SK-N-SH treated with all-trans-retinoic acid at 6 μM for 48 hours (cell line): ENCODE data around the gene GRK3.

Experiments used
- ATAC-seq: fragments of 200-7000 bp; cut with Tn5 transposase; 3 replicates; pipeline ENCODE4 v1.9.1; 2020; ENCODE audit warnings: mild to moderate bottlenecking, moderate library complexity
- ARNTL ChIP-seq: fragments of 450-650 bp; formaldehyde crosslinking; IDR thresholded peaks from 2 replicates; pipeline ENCODE4 v1.5.0; 2020; ENCODE audit warnings: low read depth, mild to moderate bottlenecking, moderate library complexity, borderline replicate concordance
- BACH2 ChIP-seq: fragments of 250-450 bp; sonication (Bioruptor Pico); IDR thresholded peaks from 2 replicates; pipeline ENCODE4 v1.9.0; 2021; ENCODE audit warnings: mild to moderate bottlenecking, borderline replicate concordance
- CSDC2 ChIP-seq: fragments of 250-450 bp; sonication (Bioruptor Pico); IDR thresholded peaks from 2 replicates; pipeline ENCODE4 v1.5.0; 2020; ENCODE audit warnings: mild to moderate bottlenecking, moderate library complexity
- ESRRG ChIP-seq: fragments of 250-450 bp; sonication (Bioruptor Pico); IDR thresholded peaks from 2 replicates; pipeline ENCODE4 v1.6.1; 2021; ENCODE audit warnings: mild to moderate bottlenecking
- GLIS3 ChIP-seq: fragments of 250-450 bp; sonication (Bioruptor Pico); IDR thresholded peaks from 2 replicates; pipeline ENCODE4 v1.5.0; 2020; ENCODE audit warnings: mild to moderate bottlenecking, moderate library complexity
- ISL1 ChIP-seq: fragments of 250-450 bp; sonication (Bioruptor Pico); IDR thresholded peaks from 2 replicates; pipeline ENCODE4 v2.1.2; 2022; ENCODE audit warnings: mild to moderate bottlenecking, moderate library complexity
- OSR1 ChIP-seq: fragments of 250-450 bp; sonication (Bioruptor Pico); IDR thresholded peaks from 2 replicates; pipeline ENCODE4 v1.8.0; 2022; ENCODE audit warnings: moderate library complexity, mild to moderate bottlenecking, inconsistent platforms
- PPARA ChIP-seq: fragments of 250-450 bp; sonication (Bioruptor Pico); IDR thresholded peaks from 2 replicates; pipeline ENCODE4 v1.5.0; 2020; ENCODE audit warnings: mild to moderate bottlenecking, borderline replicate concordance
- RARB ChIP-seq: fragments of 250-450 bp; sonication (Bioruptor Pico); IDR thresholded peaks from 2 replicates; pipeline ENCODE4 v1.8.0; 2021; ENCODE audit warnings: mild to moderate bottlenecking, moderate library complexity
- SNAI2 ChIP-seq: fragments of 250-450 bp; sonication (Bioruptor Pico); IDR thresholded peaks from 2 replicates; pipeline ENCODE4 v1.5.0; 2020; ENCODE audit warnings: mild to moderate bottlenecking, moderate library complexity
- TCF4 ChIP-seq: fragments of 250-450 bp; sonication (Bioruptor Pico); IDR thresholded peaks from 2 replicates; pipeline ENCODE4 v1.8.0; 2021; ENCODE audit warnings: mild to moderate bottlenecking, moderate library complexity, borderline replicate concordance
- TOX ChIP-seq: fragments of 250-450 bp; sonication (Bioruptor Pico); IDR thresholded peaks from 2 replicates; pipeline ENCODE4 v1.8.0; 2021; ENCODE audit warnings: mild to moderate bottlenecking, moderate library complexity, borderline replicate concordance
- ZC3H10 ChIP-seq: fragments of 250-450 bp; sonication (Bioruptor Pico); IDR thresholded peaks from 2 replicates; pipeline ENCODE4 v1.5.1; 2021; ENCODE audit warnings: mild to moderate bottlenecking, moderate library complexity
- ZFP3 ChIP-seq: fragments of 250-450 bp; sonication (Bioruptor Pico); IDR thresholded peaks from 2 replicates; pipeline ENCODE4 v1.5.0; 2020; ENCODE audit warnings: mild to moderate bottlenecking, moderate library complexity
- ZFP30 ChIP-seq: fragments of 450-650 bp; formaldehyde crosslinking; IDR thresholded peaks from 2 replicates; pipeline ENCODE4 v1.5.0; 2022; ENCODE audit warnings: mild to moderate bottlenecking, moderate library complexity
- ZNF565 ChIP-seq: fragments of 450-650 bp; formaldehyde crosslinking; conservative IDR thresholded peaks from 2 replicates; pipeline ENCODE4 v1.5.0; 2020; ENCODE audit warnings: low read depth, mild to moderate bottlenecking, moderate library complexity
- ZNF70 ChIP-seq: fragments of 450-650 bp; formaldehyde crosslinking; IDR thresholded peaks from 2 replicates; pipeline ENCODE4 v1.5.0; 2020; ENCODE audit warnings: mild to moderate bottlenecking, moderate library complexity
- ZNF8 ChIP-seq: fragments of 450-650 bp; formaldehyde crosslinking; IDR thresholded peaks from 2 replicates; pipeline ENCODE4 v1.5.0; 2020; ENCODE audit warnings: mild to moderate bottlenecking, moderate library complexity
- TF ChIP-seq, protein P1 (sequence below): fragments of 250-450 bp; sonication (Bioruptor Pico); IDR thresholded peaks from 2 replicates; pipeline ENCODE4 v1.8.0; 2020; ENCODE audit warnings: mild to moderate bottlenecking, moderate library complexity, borderline replicate concordance
- TF ChIP-seq, protein P2 (sequence below): fragments of 250-450 bp; sonication (Bioruptor Pico); IDR thresholded peaks from 2 replicates; pipeline ENCODE4 v1.5.1; 2021; ENCODE audit warnings: mild to moderate bottlenecking, moderate library complexity
- TF ChIP-seq, protein P3 (sequence below): fragments of 250-450 bp; sonication (Bioruptor Pico); IDR thresholded peaks from 2 replicates; pipeline ENCODE4 v1.8.0; 2021; ENCODE audit warnings: low read depth, mild to moderate bottlenecking, moderate library complexity, borderline replicate concordance
- TF ChIP-seq, protein P4 (sequence below): fragments of 250-450 bp; sonication (Bioruptor Pico); IDR thresholded peaks from 2 replicates; pipeline ENCODE4 v1.5.0; 2020; ENCODE audit warnings: mild to moderate bottlenecking, moderate library complexity

Gene GRK3

DNA sequence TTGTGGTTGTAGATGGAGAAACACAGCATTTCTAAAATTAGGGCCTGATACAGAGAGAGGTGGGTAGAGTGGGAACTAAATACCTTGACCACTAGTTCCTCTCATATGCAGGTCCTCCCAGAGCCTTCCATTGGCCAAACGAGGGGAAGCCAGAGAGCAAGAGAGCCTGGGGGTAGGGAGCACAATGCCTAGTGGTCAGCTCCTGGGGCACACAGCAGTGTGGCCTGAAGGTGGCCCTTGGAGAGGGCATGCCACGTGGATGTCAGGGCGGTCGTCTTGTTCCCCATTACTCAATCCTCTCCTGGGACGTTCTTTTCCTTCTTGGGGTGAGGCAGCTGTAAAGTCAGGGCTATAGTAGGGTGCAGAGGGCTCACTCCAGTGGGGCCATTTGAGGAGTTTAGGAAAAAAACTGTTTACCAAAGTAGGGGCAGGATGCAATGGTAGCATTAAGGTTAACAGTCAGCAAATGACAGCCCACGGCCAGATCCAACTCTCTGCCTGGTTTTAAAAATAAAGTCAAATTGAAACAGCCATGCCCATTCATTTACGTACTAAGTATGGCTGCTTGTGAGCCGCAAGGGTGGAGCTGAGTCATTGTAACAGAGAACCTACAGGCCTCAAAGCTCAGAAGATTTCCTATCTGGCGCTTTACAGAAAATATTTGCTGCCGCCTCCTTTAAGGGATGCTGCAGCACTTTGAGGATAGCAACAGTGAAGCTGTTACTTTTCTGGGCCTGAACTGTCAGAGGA, 185.1 kb downstream of the GRK3 start:
- TF ChIP-seq ZNF8 (CRISPR knock-in tag) (no peak), RARB (CRISPR knock-in tag) (no peak), CSDC2 (CRISPR knock-in tag) (no peak), ZFP30 (CRISPR knock-in tag) (no peak), TOX (no peak), SNAI2 (no peak), ARNTL (no peak), ZFP3 (CRISPR knock-in tag) (no peak), OSR1 (CRISPR knock-in tag) (no peak), BACH2 (CRISPR knock-in tag) (no peak), ZNF565 (CRISPR knock-in tag) (no peak), PPARA (CRISPR knock-in tag) (no peak), ZNF70 (CRISPR knock-in tag) (no peak), GLIS3 (no peak), ISL1 (CRISPR knock-in tag) (no peak), TCF4 (no peak), ESRRG (CRISPR knock-in tag) (no peak)
- TF ChIP-seq, protein P1, sequence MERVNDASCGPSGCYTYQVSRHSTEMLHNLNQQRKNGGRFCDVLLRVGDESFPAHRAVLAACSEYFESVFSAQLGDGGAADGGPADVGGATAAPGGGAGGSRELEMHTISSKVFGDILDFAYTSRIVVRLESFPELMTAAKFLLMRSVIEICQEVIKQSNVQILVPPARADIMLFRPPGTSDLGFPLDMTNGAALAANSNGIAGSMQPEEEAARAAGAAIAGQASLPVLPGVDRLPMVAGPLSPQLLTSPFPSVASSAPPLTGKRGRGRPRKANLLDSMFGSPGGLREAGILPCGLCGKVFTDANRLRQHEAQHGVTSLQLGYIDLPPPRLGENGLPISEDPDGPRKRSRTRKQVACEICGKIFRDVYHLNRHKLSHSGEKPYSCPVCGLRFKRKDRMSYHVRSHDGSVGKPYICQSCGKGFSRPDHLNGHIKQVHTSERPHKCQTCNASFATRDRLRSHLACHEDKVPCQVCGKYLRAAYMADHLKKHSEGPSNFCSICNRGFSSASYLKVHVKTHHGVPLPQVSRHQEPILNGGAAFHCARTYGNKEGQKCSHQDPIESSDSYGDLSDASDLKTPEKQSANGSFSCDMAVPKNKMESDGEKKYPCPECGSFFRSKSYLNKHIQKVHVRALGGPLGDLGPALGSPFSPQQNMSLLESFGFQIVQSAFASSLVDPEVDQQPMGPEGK (CRISPR knock-in tag), result no peak
- TF ChIP-seq, protein P2, sequence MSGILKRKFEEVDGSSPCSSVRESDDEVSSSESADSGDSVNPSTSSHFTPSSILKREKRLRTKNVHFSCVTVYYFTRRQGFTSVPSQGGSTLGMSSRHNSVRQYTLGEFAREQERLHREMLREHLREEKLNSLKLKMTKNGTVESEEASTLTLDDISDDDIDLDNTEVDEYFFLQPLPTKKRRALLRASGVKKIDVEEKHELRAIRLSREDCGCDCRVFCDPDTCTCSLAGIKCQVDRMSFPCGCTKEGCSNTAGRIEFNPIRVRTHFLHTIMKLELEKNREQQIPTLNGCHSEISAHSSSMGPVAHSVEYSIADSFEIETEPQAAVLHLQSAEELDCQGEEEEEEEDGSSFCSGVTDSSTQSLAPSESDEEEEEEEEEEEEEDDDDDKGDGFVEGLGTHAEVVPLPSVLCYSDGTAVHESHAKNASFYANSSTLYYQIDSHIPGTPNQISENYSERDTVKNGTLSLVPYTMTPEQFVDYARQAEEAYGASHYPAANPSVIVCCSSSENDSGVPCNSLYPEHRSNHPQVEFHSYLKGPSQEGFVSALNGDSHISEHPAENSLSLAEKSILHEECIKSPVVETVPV, result no peak
- ATAC-seq, result no peak

DNA sequence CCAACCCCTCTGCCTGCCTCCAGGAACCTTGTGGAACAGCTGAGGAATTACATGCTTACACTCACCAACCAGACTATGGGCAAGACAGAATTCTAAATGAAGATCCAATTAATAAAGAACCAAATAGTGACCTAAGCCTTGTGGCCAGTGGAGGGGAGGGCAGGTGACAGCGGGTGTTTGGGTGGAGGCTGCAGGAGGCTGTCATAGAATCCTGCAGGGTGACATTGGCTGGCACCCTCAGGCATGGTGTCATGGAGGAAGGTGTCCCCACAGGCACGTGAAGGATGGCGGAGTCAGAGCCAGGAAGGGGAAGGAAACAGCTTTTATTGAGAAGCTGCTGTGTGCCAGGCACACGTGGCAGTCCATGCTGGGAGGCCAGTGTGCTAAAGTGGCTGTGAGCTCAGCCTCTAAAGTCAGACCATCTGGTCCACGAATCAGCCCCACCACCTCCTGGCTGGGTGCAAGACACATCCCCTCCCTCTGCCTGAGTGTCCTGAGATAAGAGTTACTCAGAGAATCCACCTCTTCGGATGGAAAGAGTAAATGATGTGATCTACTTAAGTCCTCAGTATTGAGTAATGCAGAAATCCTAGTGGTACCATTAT, 186.2 kb downstream of the GRK3 start:
- ATAC-seq, result no peak
- no peak for TF ChIP-seq TCF4
- TF ChIP-seq ZFP3 (CRISPR knock-in tag), result no peak
- no peak for TF ChIP-seq RARB (CRISPR knock-in tag)
- no peak for TF ChIP-seq ZC3H10 (CRISPR knock-in tag)
- TF ChIP-seq GLIS3, result no peak
- no peak for TF ChIP-seq TOX
- TF ChIP-seq, protein P1 (CRISPR knock-in tag), result no peak
- TF ChIP-seq, protein P3, sequence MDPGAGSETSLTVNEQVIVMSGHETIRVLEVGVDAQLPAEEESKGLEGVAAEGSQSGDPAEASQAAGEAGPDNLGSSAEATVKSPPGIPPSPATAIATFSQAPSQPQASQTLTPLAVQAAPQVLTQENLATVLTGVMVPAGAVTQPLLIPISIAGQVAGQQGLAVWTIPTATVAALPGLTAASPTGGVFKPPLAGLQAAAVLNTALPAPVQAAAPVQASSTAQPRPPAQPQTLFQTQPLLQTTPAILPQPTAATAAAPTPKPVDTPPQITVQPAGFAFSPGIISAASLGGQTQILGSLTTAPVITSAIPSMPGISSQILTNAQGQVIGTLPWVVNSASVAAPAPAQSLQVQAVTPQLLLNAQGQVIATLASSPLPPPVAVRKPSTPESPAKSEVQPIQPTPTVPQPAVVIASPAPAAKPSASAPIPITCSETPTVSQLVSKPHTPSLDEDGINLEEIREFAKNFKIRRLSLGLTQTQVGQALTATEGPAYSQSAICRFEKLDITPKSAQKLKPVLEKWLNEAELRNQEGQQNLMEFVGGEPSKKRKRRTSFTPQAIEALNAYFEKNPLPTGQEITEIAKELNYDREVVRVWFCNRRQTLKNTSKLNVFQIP, result no peak
- no peak for TF ChIP-seq ESRRG (CRISPR knock-in tag)
- TF ChIP-seq BACH2 (CRISPR knock-in tag), result no peak
- no peak for TF ChIP-seq ZNF565 (CRISPR knock-in tag)
- no peak for TF ChIP-seq ZFP30 (CRISPR knock-in tag)
- no peak for TF ChIP-seq ZNF8 (CRISPR knock-in tag)
- TF ChIP-seq CSDC2 (CRISPR knock-in tag), result no peak
- TF ChIP-seq ARNTL, result no peak
- TF ChIP-seq, protein P4, sequence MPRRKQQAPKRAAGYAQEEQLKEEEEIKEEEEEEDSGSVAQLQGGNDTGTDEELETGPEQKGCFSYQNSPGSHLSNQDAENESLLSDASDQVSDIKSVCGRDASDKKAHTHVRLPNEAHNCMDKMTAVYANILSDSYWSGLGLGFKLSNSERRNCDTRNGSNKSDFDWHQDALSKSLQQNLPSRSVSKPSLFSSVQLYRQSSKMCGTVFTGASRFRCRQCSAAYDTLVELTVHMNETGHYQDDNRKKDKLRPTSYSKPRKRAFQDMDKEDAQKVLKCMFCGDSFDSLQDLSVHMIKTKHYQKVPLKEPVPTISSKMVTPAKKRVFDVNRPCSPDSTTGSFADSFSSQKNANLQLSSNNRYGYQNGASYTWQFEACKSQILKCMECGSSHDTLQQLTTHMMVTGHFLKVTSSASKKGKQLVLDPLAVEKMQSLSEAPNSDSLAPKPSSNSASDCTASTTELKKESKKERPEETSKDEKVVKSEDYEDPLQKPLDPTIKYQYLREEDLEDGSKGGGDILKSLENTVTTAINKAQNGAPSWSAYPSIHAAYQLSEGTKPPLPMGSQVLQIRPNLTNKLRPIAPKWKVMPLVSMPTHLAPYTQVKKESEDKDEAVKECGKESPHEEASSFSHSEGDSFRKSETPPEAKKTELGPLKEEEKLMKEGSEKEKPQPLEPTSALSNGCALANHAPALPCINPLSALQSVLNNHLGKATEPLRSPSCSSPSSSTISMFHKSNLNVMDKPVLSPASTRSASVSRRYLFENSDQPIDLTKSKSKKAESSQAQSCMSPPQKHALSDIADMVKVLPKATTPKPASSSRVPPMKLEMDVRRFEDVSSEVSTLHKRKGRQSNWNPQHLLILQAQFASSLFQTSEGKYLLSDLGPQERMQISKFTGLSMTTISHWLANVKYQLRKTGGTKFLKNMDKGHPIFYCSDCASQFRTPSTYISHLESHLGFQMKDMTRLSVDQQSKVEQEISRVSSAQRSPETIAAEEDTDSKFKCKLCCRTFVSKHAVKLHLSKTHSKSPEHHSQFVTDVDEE (CRISPR knock-in tag), result no peak
- no peak for TF ChIP-seq SNAI2
